T-helper 2 cell treated with Interferon-gamma antibody and Interleukin-4, amounts not matched to agents 100 ng/mL and 5 ng/mL, for 36 hours (primary cell): ENCODE measurements around the gene CADPS. TPM values are rescaled to one million over a fixed set of nuclear protein-coding genes. Genes with fewer than 3 reads are reported as not detected.

Experiments
- intact Hi-C: fragments of 100-400 bp; cut with micrococcal nuclease; formaldehyde crosslinking; loops from one replicate; pipeline ENCODE4 v1.15.1; 2023
- total RNA-seq: library from RNA; stranded (reverse); gene quantifications from 2 replicates; pipeline ENCODE4 v1.2.3, GENCODE V29; 2022

CADPS gene
- total RNA-seq, 1 donor from 2014 or later: not detected

- intact Hi-C loops: loop anchor here (10.0 kb wide), 1 partner anchor 499 kb away; the partner anchor contains the start of gene FEZF2
These were observed 1.2 kb downstream of the CADPS start for GRCh38 chr3:62873761-62874710.

- intact Hi-C loops: loop anchor here (10.0 kb wide), 1 partner anchor 499 kb away; the partner anchor contains the start of gene FEZF2
These were observed 1.8 kb downstream of the CADPS start for GRCh38 chr3:62873451-62873760.

- intact Hi-C loops: loop anchor here (10.0 kb wide), 1 partner anchor 498 kb away; the partner anchor contains the start of gene FEZF2
These were observed 2.9 kb downstream of the CADPS start for GRCh38 chr3:62872318-62872717.

- intact Hi-C loops: loop anchor here (10.0 kb wide), 1 partner anchor 496 kb away; the partner anchor contains the start of gene FEZF2
These were observed 4.9 kb downstream of the CADPS start for GRCh38 chr3:62870321-62870720.

GRCh38 chr3:62863648-62864047, 11.6 kb downstream of the CADPS start:
- intact Hi-C loops: no loop called here

- intact Hi-C loops: no loop called here
These were observed 15.9 kb downstream of the CADPS start for GRCh38 chr3:62859203-62859791.

GRCh38 chr3:62845996-62846395, 29.2 kb downstream of the CADPS start:
- intact Hi-C loops: no loop called here

GRCh38 chr3:62843508-62843907, 31.7 kb downstream of the CADPS start:
- intact Hi-C loops: no loop called here

GRCh38 chr3:62839748-62840147, 35.5 kb downstream of the CADPS start:
- intact Hi-C loops: no loop called here

GRCh38 chr3:62837145-62837787, 38.0 kb downstream of the CADPS start:
- intact Hi-C loops: no loop called here

GRCh38 chr3:62835554-62836236, 39.5 kb downstream of the CADPS start:
- intact Hi-C loops: no loop called here

- intact Hi-C loops: no loop called here
These were observed 41.7 kb downstream of the CADPS start for GRCh38 chr3:62833538-62833937.

GRCh38 chr3:62832553-62832952, 42.7 kb downstream of the CADPS start:
- intact Hi-C loops: no loop called here

GRCh38 chr3:62830727-62831322, 44.4 kb downstream of the CADPS start:
- intact Hi-C loops: no loop called here

- intact Hi-C loops: no loop called here
These were observed 47.7 kb downstream of the CADPS start for GRCh38 chr3:62827550-62827949.

GRCh38 chr3:62824965-62825592, 50.1 kb downstream of the CADPS start:
- intact Hi-C loops: no loop called here

GRCh38 chr3:62823461-62824050, 51.7 kb downstream of the CADPS start:
- intact Hi-C loops: no loop called here

GRCh38 chr3:62822905-62823304, 52.3 kb downstream of the CADPS start:
- intact Hi-C loops: no loop called here

- intact Hi-C loops: no loop called here
These were observed 56.9 kb downstream of the CADPS start for GRCh38 chr3:62818347-62818746.

GRCh38 chr3:62817678-62818077, 57.5 kb downstream of the CADPS start:
- intact Hi-C loops: no loop called here
